K562 treated with DMSO at 1 percent for 24 hours (cell line): Measurements from ENCODE around the gene BPIFA3. TPM values are rescaled to one million over a fixed set of nuclear protein-coding genes. Genes with fewer than 3 reads are reported as not detected.

ENCODE experiments used
- total RNA-seq: library from RNA; unstranded; fragments of 300-600 nt; gene quantifications from 2 replicates; pipeline ENCODE4 v1.2.3, GENCODE V29; 2022; ENCODE audit warnings: low read depth; ENCODE audit not compliant: insufficient read depth

BPIFA3 gene
- not detected in 2 replicates for total RNA-seq

GRCh38 chr20:33217052-33217451, at the start of gene BPIFA3:
BPIFA3 (plus strand) TSS chr20:33217352; CDS start chr20:33217537, 185 bp downstream.

DNA sequence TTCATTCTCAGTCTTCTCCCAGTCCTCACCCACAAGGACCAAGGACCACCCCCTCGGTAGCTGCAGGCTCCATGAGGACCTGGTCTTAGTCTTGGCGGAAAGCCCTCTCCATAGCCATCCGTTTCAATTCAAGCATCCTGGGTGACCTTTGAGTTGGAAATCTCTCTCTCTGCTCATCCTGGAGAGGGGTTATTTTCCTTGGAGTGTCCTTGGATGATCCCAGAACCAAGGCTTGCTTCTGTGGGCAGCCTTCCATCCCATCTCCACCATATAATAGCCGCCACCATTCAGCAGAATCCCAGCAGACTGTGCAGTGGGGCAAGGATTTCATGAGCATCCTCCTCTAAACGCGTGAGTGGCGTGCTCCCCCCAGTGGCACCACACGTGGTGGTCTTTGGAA, 49.3 kb upstream of the BPIFA3 start, which contains the start of gene BPIFA2:
Gene BPIFA2 (plus strand): TSS at position 301 of the 400 bp plus-strand sequence. CDS start 987 bp downstream, outside the sequence.

GRCh38 chr20:33235696-33236095, 18.5 kb downstream of the BPIFA3 start, which contains the start of gene BPIFA1:
BPIFA1 (plus strand) TSS chr20:33235996; CDS start chr20:33237712, 1,716 bp downstream.

Other genes starting within 250 kb of the BPIFA3 start
- gene SUN5, start 212.9 kb upstream of the BPIFA3 start, total RNA-seq: not detected in 2 replicates
- not detected in 2 replicates for gene BPIFB2, start 209.6 kb upstream of the BPIFA3 start, total RNA-seq
- not detected in 2 replicates for gene BPIFB6, start 185.7 kb upstream of the BPIFA3 start, total RNA-seq
- gene BPIFB3, start 163.4 kb upstream of the BPIFA3 start, total RNA-seq: not detected in 2 replicates
- gene BPIFB4, start 137.7 kb upstream of the BPIFA3 start, total RNA-seq: not detected in 2 replicates
- not detected in 2 replicates for gene BPIFA2, start 49.2 kb upstream of the BPIFA3 start, total RNA-seq
- gene BPIFA1, start 18.6 kb downstream of the BPIFA3 start, total RNA-seq: not detected in 2 replicates
- not detected in 2 replicates for gene BPIFB1, start 65.9 kb downstream of the BPIFA3 start, total RNA-seq
- 35.7 and 40.2 TPM in 2 replicates for gene CDK5RAP1, start 184.2 kb downstream of the BPIFA3 start, total RNA-seq
- 25.5 and 25.9 TPM in 2 replicates for gene SNTA1, start 226.4 kb downstream of the BPIFA3 start, total RNA-seq